ENCODE data around the gene GALNTL6. TPM values are rescaled to one million over a fixed set of nuclear protein-coding genes. Genes with fewer than 3 reads are reported as not detected.

GALNTL6 gene
- polyA plus RNA-seq, 1 donor from 2014 or later: 14.9 TPM

DNA sequence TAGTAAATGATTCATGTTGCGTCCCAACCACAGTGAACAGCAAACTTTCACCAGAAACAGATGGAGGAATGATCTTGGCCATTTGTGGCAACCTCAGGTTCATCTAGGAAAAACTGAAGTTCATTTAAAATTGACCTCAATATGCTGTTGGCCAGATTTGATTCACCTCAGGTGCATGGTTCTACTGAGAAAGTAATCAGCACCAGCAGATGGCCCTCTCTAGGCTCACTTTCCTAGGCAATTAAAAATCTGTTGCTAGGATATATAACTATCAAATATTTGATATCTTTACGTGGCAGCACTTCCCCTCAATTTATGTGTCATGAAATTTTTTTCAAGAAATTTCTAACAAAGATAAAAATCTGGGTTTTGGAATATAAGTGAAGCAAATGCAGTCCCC is 344.7 kb downstream of the GALNTL6 start:
- no peak overlapping the region for H3K4me3 ChIP-seq (ENCODE audit: low read length)
- H3K9ac ChIP-seq (ENCODE audit: low read length): no peak overlapping the region
- H3K9me3 ChIP-seq (ENCODE audit: low read length): no peaks in the 10 kb centered on the region
- no peak overlapping the region for H2AFZ ChIP-seq (ENCODE audit: low read depth, low read length)
- TF ChIP-seq RAD21 (conservative IDR thresholded peaks at IDR 0.05): no peak
- TF ChIP-seq, protein P1, sequence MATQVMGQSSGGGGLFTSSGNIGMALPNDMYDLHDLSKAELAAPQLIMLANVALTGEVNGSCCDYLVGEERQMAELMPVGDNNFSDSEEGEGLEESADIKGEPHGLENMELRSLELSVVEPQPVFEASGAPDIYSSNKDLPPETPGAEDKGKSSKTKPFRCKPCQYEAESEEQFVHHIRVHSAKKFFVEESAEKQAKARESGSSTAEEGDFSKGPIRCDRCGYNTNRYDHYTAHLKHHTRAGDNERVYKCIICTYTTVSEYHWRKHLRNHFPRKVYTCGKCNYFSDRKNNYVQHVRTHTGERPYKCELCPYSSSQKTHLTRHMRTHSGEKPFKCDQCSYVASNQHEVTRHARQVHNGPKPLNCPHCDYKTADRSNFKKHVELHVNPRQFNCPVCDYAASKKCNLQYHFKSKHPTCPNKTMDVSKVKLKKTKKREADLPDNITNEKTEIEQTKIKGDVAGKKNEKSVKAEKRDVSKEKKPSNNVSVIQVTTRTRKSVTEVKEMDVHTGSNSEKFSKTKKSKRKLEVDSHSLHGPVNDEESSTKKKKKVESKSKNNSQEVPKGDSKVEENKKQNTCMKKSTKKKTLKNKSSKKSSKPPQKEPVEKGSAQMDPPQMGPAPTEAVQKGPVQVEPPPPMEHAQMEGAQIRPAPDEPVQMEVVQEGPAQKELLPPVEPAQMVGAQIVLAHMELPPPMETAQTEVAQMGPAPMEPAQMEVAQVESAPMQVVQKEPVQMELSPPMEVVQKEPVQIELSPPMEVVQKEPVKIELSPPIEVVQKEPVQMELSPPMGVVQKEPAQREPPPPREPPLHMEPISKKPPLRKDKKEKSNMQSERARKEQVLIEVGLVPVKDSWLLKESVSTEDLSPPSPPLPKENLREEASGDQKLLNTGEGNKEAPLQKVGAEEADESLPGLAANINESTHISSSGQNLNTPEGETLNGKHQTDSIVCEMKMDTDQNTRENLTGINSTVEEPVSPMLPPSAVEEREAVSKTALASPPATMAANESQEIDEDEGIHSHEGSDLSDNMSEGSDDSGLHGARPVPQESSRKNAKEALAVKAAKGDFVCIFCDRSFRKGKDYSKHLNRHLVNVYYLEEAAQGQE (IDR thresholded peaks at IDR 0.05; ENCODE audit: borderline replicate concordance): no peak
- no peak for TF ChIP-seq MXI1 (conservative IDR thresholded peaks at IDR 0.05; ENCODE audit: poor library complexity, severe bottlenecking)
- TF ChIP-seq, protein P2, sequence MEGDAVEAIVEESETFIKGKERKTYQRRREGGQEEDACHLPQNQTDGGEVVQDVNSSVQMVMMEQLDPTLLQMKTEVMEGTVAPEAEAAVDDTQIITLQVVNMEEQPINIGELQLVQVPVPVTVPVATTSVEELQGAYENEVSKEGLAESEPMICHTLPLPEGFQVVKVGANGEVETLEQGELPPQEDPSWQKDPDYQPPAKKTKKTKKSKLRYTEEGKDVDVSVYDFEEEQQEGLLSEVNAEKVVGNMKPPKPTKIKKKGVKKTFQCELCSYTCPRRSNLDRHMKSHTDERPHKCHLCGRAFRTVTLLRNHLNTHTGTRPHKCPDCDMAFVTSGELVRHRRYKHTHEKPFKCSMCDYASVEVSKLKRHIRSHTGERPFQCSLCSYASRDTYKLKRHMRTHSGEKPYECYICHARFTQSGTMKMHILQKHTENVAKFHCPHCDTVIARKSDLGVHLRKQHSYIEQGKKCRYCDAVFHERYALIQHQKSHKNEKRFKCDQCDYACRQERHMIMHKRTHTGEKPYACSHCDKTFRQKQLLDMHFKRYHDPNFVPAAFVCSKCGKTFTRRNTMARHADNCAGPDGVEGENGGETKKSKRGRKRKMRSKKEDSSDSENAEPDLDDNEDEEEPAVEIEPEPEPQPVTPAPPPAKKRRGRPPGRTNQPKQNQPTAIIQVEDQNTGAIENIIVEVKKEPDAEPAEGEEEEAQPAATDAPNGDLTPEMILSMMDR (IDR thresholded peaks at IDR 0.05; ENCODE audit: poor library complexity, severe bottlenecking): no peak
- no peak for TF ChIP-seq TAF1 (IDR thresholded peaks at IDR 0.05; ENCODE audit: low read depth)
- no peak for TF ChIP-seq SMC3 (conservative IDR thresholded peaks at IDR 0.05; ENCODE audit: poor library complexity)
- TF ChIP-seq EP300 (conservative IDR thresholded peaks at IDR 0.05; ENCODE audit: poor library complexity, severe bottlenecking): no peak
- TF ChIP-seq POLR2AphosphoS5 (IDR thresholded peaks at IDR 0.05): no peak
- TF ChIP-seq EZH2 (IDR thresholded peaks at IDR 0.05; ENCODE audit: borderline replicate concordance, insufficient read depth, low read length, poor library complexity, severe bottlenecking): no peak
- no peaks in the 10 kb centered on the region for H3F3A ChIP-seq (ENCODE audit: insufficient read depth, low read length, poor library complexity, severe bottlenecking)
- H3K27me3 ChIP-seq (ENCODE audit: insufficient read depth, low read depth, low read length): no peaks in the 10 kb centered on the region
- H3K27ac ChIP-seq (ENCODE audit: low read length): no peak overlapping the region
- H3K79me2 ChIP-seq (replicated peaks; ENCODE audit: insufficient read depth, low read length): no peaks in the 10 kb centered on the region
- no peaks in the 10 kb centered on the region for H3K9me2 ChIP-seq (ENCODE audit: insufficient read depth, low read length)
- H3K36me3 ChIP-seq (ENCODE audit: insufficient read depth, low read length): no peaks in the 10 kb centered on the region
- H4K20me1 ChIP-seq (ENCODE audit: insufficient read depth): no peaks in the 10 kb centered on the region
- no peak overlapping the region for H3K4me2 ChIP-seq (ENCODE audit: low read length)

DNA sequence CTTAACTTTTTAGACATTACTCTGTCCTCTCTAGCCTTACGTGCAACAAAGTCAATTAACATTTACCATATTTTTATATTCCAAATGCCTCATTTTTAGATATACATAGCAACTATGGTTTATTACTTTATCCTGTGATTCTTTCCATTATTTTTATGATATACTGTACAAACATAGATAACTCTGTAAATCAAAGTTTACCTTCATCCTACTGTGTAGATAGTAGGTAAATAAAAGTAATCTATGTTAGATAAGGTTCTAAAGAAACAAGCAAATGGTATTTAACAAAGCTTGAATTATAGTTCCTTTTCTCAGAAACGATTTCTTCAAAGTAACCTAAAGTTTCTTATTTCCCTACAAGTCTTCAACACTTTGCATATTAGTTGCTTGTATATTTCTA is 350.0 kb downstream of the GALNTL6 start:
- H3K9ac ChIP-seq (ENCODE audit: low read length): no peak overlapping the region
- H3K79me2 ChIP-seq (replicated peaks; ENCODE audit: insufficient read depth, low read length): no peaks in the 10 kb centered on the region
- H3K36me3 ChIP-seq (ENCODE audit: insufficient read depth, low read length): no peaks in the 10 kb centered on the region
- no peak overlapping the region for H3K4me2 ChIP-seq (ENCODE audit: low read length)
- H3K27ac ChIP-seq (ENCODE audit: low read length): no peak overlapping the region
- no peaks in the 10 kb centered on the region for H3K27me3 ChIP-seq (ENCODE audit: insufficient read depth, low read depth, low read length)
- H3K4me3 ChIP-seq (ENCODE audit: low read length): no peak overlapping the region
- no peaks in the 10 kb centered on the region for H3K9me2 ChIP-seq (ENCODE audit: insufficient read depth, low read length)
- no peaks in the 10 kb centered on the region for H4K20me1 ChIP-seq (ENCODE audit: insufficient read depth)
- no peaks in the 10 kb centered on the region for H3K9me3 ChIP-seq (ENCODE audit: low read length)
- no peak for TF ChIP-seq MXI1 (conservative IDR thresholded peaks at IDR 0.05; ENCODE audit: poor library complexity, severe bottlenecking)
- no peak overlapping the region for H2AFZ ChIP-seq (ENCODE audit: low read depth, low read length)
- H3F3A ChIP-seq (ENCODE audit: insufficient read depth, low read length, poor library complexity, severe bottlenecking): no peaks in the 10 kb centered on the region

DNA sequence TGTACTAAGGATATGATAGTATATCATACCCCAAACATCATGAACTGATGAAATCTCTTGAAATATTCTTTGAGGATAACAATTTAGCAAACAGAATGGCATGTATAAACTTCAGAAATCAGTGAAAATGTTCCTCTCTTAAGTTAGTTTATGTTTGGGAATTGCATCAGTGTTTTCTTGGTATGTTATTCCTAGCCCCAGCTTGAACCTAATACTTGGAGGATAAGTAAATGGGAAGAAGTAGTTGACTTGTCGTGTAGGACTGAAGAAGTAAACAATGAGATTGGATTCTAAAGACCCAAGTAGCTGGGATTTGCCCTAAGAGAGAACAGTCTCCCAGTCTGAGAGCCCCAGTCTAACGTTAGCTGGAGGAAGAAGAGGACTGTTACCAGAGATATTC is 355.7 kb downstream of the GALNTL6 start:
- no peak overlapping the region for H3K27ac ChIP-seq (ENCODE audit: low read length)
- H3F3A ChIP-seq (ENCODE audit: insufficient read depth, low read length, poor library complexity, severe bottlenecking): no peaks in the 10 kb centered on the region
- no peak overlapping the region for H3K4me3 ChIP-seq (ENCODE audit: low read length)
- no peaks in the 10 kb centered on the region for H3K36me3 ChIP-seq (ENCODE audit: insufficient read depth, low read length)
- no peak overlapping the region for H3K4me2 ChIP-seq (ENCODE audit: low read length)
- H3K9me3 ChIP-seq (ENCODE audit: low read length): no peaks in the 10 kb centered on the region
- no peak overlapping the region for H3K9ac ChIP-seq (ENCODE audit: low read length)
- no peaks in the 10 kb centered on the region for H4K20me1 ChIP-seq (ENCODE audit: insufficient read depth)
- TF ChIP-seq POLR2AphosphoS5 (IDR thresholded peaks at IDR 0.05): no peak
- TF ChIP-seq, protein P2 (IDR thresholded peaks at IDR 0.05; ENCODE audit: poor library complexity, severe bottlenecking): no peak
- H3K79me2 ChIP-seq (replicated peaks; ENCODE audit: insufficient read depth, low read length): no peaks in the 10 kb centered on the region
- H3K9me2 ChIP-seq (ENCODE audit: insufficient read depth, low read length): no peaks in the 10 kb centered on the region
- H2AFZ ChIP-seq (ENCODE audit: low read depth, low read length): no peak overlapping the region
- H3K27me3 ChIP-seq (ENCODE audit: insufficient read depth, low read depth, low read length): no peaks in the 10 kb centered on the region
